Measurements from ENCODE around the gene ZMIZ2.

The ZMIZ2 gene

DNA sequence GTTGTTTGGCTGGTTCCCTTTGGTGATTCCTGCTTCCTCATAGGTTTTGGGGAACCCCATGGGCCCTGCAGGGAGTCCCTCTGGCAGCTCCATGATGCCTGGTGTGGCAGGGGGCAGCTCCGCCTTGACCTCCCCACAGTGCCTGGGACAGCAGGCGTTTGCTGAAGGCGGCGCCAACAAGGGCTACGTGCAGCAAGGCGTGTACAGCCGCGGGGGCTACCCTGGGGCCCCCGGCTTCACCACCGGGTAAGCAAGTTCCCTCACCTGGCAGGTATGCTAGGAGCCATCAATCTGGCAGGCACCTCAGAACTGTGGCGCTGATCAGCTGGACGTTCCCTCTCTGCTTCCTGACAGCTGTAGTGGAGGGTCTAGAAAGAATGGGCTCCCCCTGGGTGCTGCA, 8.3 kb downstream of the ZMIZ2 start:
- no peak for DNase-seq

DNA sequence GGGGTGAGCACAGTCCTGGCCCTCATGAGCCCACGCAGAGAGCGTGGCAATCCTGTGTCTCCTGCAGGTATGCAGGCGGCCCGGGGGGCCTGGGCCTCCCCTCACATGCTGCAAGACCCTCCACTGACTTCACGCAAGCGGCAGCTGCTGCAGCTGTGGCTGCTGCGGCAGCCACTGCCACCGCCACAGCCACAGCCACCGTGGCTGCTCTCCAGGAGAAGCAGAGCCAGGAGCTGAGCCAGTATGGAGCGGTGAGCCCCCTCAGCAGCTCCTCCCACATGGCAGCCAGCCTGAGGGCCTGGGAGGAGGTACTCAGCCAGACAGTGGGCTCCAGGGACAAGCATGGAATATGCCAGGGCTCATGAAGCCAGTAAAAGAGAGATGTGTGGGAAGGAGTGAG, 8.7 kb downstream of the ZMIZ2 start:
- no peak for DNase-seq

DNA sequence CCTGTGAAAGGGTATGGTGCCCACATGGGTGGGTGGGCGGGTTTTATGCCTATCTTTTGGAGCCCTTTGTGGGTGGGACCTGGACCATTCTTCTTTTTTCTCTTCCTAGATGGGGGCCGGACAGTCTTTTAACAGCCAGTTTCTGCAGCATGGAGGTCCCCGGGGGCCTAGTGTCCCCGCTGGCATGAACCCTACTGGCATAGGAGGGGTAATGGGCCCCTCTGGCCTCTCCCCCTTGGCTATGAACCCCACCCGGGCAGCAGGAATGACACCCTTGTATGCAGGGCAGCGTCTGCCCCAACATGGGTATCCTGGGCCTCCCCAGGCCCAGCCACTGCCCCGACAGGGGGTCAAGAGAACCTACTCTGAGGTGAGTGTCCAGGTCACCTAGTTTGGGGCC, 9.1 kb downstream of the ZMIZ2 start:
- no peak for DNase-seq

GRCh38 chr7:44759246-44759645, 10.6 kb downstream of the ZMIZ2 start:
- no peak for DNase-seq

DNA sequence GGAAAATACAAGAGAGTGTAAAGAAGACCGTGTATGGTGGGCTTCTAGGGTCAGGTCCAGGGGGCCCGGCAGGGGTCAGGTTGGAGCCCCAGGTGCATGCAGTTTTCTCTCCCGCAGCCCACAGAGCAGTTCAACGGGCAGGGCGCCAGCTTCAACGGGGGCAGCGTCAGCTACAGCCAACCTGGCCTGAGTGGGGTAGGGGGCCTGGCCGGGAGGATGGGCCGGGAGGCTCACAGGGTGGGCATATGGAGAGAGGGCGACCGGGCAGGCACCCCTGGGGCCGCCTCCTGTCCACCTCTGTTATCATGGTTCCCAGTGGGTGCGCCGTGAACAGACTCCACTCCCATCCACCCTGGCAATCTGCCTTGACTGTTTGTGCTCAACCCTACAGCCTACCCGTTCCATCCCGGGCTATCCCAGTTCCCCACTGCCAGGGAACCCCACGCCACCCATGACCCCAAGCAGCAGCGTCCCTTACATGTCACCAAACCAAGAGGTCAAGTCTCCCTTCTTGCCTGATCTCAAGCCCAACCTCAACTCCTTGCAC, 11.5 kb downstream of the ZMIZ2 start:
- no peak for DNase-seq

GRCh38 chr7:44761207-44762161, 12.8 kb downstream of the ZMIZ2 start:
- DNase-seq: no peak

- DNase-seq: no peak
Observed at GRCh38 chr7:44762300-44762699, 13.7 kb downstream of the ZMIZ2 start.

- no peak for DNase-seq
Observed at GRCh38 chr7:44762726-44763522, 14.3 kb downstream of the ZMIZ2 start.

DNA sequence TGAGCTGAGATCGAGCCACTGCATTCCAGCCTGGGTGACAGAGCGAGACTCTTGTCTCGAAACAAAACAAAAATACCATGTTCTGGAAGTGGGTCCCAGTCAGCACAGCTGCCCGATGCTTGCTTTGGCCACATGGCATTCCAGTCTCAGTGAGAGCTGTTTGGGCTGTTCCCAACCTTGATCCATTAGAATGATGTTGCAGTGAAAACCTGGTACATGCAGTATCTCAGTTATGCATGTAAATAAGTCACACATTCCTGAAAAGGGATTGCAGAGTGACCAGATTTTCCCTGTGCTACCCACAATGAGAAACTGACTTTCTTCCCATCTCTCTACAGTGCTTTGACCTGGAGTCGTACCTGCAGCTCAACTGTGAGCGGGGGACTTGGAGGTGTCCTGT, 15.4 kb downstream of the ZMIZ2 start:
- no peak for DNase-seq

GRCh38 chr7:44764665-44765578, 16.3 kb downstream of the ZMIZ2 start:
- no peak for DNase-seq

- DNase-seq: no peak
Observed at GRCh38 chr7:44765579-44766415, 17.1 kb downstream of the ZMIZ2 start.

DNA sequence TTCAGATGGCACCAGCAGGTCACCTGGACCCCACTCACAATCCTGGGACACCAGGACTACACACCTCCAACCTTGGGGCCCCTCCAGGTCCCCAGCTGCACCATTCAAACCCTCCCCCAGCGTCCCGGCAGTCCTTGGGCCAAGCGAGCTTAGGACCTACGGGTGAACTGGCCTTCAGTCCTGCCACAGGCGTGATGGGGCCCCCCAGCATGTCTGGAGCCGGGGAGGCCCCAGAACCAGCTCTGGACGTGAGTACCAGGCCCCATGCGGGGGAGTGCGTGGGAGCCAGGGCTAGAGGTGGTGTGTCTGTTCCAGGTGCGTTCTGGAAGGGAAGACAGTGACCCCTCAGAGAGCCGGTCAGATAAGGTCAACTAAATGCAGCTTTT, 17.8 kb downstream of the ZMIZ2 start:
- no peak for DNase-seq

DNA sequence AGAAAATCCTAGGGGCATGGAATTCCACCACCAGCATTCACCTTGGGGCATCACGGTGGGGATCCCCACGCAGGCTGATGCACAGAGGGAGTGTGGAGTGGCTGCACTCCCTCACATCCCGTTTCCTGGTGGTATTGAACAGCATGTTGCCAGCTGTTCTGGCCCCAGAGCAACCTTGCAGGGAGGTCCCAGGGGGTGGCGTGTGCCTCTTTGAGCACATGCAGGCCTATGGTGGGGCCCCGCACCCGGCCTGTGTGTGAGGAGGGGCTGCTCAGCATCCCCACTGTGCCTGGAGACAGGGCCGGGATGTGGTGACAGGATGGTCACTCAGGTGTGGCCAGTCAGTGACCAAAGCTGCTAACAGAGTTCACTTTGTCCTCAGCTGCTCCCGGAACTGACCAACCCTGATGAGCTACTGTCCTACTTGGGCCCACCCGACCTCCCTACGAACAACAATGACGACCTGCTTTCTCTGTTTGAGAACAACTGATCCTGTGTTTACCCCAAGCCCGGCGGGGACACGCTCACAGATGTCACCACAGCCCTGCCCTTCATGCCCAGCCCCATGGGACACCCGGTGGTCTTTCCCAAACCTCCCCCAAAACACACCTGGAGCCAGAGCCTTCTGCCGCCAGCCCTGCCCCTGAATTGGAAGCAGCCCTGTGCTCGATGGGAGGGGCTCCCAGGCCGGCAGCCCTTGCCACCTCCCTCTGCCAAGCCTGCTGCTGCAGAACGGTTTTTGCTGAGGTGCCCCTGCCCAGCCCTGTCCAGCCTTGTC, 18.7 kb downstream of the ZMIZ2 start:
- DNase-seq: no peak

DNA sequence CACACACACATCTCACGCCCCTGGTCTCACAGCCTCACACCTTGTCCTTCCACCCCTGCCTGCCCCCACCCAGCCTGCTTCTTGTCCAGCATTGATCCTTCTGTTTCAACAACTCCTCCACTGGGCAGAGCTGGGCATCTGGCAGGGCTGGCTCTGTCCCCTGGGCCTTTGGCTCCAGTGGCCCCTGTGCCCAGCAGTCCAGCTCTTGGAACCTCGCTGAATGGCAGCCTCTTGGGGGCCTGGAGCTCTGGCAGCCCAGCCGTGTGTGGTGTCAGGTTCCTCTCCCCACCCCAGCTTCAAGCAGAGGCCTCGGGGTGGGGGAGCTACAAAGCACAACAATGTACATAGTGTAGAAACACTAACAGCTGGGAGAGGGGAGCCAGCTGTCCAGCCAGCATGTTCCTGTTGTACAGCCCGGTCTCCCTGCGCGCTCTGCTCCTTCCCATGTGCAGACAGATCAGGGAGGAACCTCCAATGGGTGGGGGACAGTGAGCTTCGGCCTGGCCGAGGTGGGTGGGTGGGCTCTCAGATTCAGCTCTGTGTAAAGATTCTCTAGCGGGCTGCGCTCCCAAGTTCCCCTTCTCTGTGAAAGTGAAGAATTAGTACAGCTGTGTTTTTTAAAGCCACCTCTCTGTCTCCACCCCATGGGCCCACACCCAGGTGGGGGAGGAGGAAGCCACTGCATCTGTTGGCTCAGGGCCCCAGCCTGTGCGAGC, 19.4 kb downstream of the ZMIZ2 start:
- DNase-seq: peak in 1 of 4 experiments; percentile 18

- DNase-seq: no peak
Observed at GRCh38 chr7:44768628-44769371, 20.2 kb downstream of the ZMIZ2 start.

- no peak for DNase-seq
Observed at GRCh38 chr7:44769376-44769775, 20.7 kb downstream of the ZMIZ2 start.

DNA sequence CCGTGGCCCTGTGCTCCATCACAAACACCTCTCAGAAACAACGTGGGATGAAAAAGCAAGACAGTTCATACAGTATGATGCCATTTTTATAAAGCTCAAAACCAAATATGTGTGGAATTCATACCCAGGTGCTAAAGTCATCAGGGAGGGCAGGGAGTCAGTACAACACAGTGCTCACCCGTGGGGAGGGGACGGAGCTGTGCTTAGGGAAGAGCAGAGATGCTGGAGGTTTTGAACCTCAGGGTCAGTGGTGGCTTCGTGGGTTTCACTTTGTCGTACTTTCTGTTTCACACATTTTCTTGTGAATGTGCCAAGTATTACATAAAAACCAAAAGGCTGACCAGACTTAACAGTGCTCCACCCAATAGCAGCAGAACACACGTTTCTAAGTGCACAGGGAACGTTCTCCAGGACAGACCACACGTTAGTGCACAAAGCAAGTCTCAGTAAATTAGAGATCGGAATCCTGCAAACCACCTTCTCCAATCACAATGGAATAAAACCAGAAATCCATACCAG, 21.2 kb downstream of the ZMIZ2 start:
- DNase-seq: no peak

- no peak for DNase-seq
Observed at GRCh38 chr7:44771358-44771757, 22.7 kb downstream of the ZMIZ2 start.

DNA sequence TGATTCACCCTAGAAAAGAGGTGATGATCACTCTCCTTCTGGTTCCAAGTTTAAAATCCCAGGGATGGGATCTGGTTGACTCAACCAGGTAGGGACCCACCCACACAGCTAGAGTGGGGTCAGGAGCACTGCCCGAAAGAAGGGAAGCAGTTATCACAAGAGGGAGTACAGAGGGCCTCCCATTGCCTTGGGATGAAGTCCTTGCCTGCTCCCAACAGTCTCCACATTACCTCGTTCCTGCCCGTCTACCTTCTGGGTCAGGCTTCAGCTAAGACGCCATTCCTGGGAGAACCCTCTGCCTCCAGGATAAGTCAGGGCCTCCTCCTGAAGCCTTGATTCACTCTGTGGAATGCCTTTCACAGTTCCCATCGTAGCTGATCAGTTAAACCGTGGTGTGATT, 23.8 kb downstream of the ZMIZ2 start:
- no peak for DNase-seq

Data from activated naive CD4-positive, alpha-beta T cell (primary cell).